ENCODE data around the gene TRIM72.

DNA sequence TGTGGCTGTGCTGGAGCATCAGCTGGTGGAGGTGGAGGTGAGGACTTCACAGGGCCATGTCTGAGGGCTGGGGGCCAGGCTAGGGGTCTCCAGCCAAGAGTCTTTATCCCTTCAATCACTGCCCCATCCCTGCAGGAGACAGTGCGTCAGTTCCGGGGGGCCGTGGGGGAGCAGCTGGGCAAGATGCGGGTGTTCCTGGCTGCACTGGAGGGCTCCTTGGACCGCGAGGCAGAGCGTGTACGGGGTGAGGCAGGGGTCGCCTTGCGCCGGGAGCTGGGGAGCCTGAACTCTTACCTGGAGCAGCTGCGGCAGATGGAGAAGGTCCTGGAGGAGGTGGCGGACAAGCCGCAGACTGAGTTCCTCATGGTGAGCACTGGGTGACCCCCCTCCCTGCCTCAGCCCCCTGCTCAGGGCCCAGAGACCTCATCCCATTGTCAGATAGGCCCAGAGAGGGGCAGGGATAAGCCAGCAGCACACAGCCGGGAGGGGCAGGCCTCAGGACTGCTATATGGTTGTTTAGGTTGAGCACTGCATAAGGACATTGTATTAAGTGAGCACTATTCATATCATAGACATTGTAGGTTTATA, 5.3 kb downstream of the TRIM72 start:
- TF ChIP-seq CTCF (IDR thresholded peaks at IDR 0.05) (no peak), REST (IDR thresholded peaks at IDR 0.05; ENCODE audit: insufficient read depth in 1 of 2, low read depth in 2 of 2, low read length in 1 of 2) (no peak), POLR2AphosphoS5 (IDR thresholded peaks at IDR 0.05; ENCODE audit: low read depth, low read length) (no peak), SIN3A (IDR thresholded peaks at IDR 0.05; ENCODE audit: borderline replicate concordance, insufficient read depth, low read depth, low read length) (no peak)
